Measurements from ENCODE around the gene CACNA1G.

GRCh38 chr17:50511058-50511457, 49.5 kb upstream of the CACNA1G start:
- TF ChIP-seq EZH2 (IDR thresholded peaks at IDR 0.05; ENCODE audit: borderline replicate concordance) = no peak
- no peak for TF ChIP-seq CTCF (IDR thresholded peaks at IDR 0.05; ENCODE audit: poor library complexity)
- TF ChIP-seq EZH2phosphoT487 (IDR thresholded peaks at IDR 0.05; ENCODE audit: low read depth, severe bottlenecking, unreplicated experiment) = no peak

Measured in hepatocyte (in vitro differentiated cells).